Heart left ventricle (tissue), 13 donors: Measurements from ENCODE around the gene P2RY11.

ENCODE experiments used
- CTCF ChIP-seq, 12 donors: fragments of 200-600 bp; sonication (generic) in 4 of 12; IDR thresholded peaks; one replicate each; pipeline versions ENCODE4 v1.5.0 to v1.8.0; 2018 to 2022; ENCODE audit warnings: antibody characterized with exemption in 12 of 12, mild to moderate bottlenecking in 5 of 12
- POLR2A ChIP-seq, 2 donors: fragments of 450-650 bp; IDR thresholded peaks; one replicate each; pipeline ENCODE4 v1.6.1; 2017; ENCODE audit warnings: antibody characterized with exemption in 2 of 2, mild to moderate bottlenecking in 2 of 2, moderate library complexity in 2 of 2
- donor health status: ischemic (EF 13 %, LVEDD 7.1; RV severe dilation, severe dysfunction).
- donor health status: DM: no; HTN: yes; CAD: no.
- donor health status: DM: no; HTN: no; CAD: no.
- donor health status: ischemic (EF 25% LVEDD 6.9; RV normal size, moderate dysfunction).
- donor health status: ischemic (EF 25% LVEDD 5.7; RV mildly dilated, moderate dysfunction).
- donor health status: ischemic (EF 35%, LVEDD 5.7; RV mildly dilated, moderate dysfunction).
- donor health status: nonischemic (EF 11% LVEDD 7.7; RV severe dilation, severe dysfunction).
- donor health status: DM: yes; HTN: yes; CAD: no.
- donor health status: PGD.
- donor health status: ischemic (EF 29% LVEDD 5.4; RV normal size, mild dysfunction).
- donor health status: nonischemic (EF 23%, LVEDD 6.1; RV moderate dilation, normal function).

- no peak for TF ChIP-seq POLR2A (IDR thresholded peaks at IDR 0.05)
- no peak for TF ChIP-seq CTCF (IDR thresholded peaks at IDR 0.05)
Observed at GRCh38 chr19:10139952-10140351, 28.5 kb downstream of the P2RY11 start.
